K562 (cell line): ENCODE data around the gene MYOZ1. TPM values are rescaled to one million over a fixed set of nuclear protein-coding genes. Genes with fewer than 3 reads are reported as not detected.

Experiments used
- ATAC-seq: fragments of 200-7000 bp; cut with Tn5 transposase; 3 replicates; pipeline ENCODE4 v1.9.1; 2020; ENCODE audit warnings: moderate library complexity
- BruUV-seq: library from RNA; stranded (reverse); fragments of 400-500 nt; replicated peaks from 2 replicates; lab custom pipeline; 2021; lab: Mats Ljungman, UMichigan
- CTCF ChIA-PET: fragments of 300-600 bp; formaldehyde crosslinking; extraction: SDS; loops from one replicate; lab custom pipeline; 2021; ENCODE audit warnings: low intra/inter-chr PET ratio; lab: Yijun Ruan, JAX
- POLR2A ChIA-PET: fragments of 300-600, 350-650 bp; sonication (Branson Sonifier 250); formaldehyde crosslinking; extraction: SDS; loops from one replicate; lab custom pipeline; 2021; ENCODE audit warnings: antibody characterized with exemption, inconsistent platforms; lab: Yijun Ruan, JAX
- DNase-seq, 4 experiments: peaks; one replicate each; pipeline versions ENCODE4 v3.0.0 to v3.0.0-alpha.2; 2011 to 2018; ENCODE audit warnings: low spot score in 3 of 4, mixed read lengths in 3 of 4; ENCODE audit errors: extremely low read depth in 1 of 4
- FAIRE-seq: peaks from 2 replicates; lab custom pipeline; 2011; peaks lifted over from hg19 to GRCh38; lab: Jason Lieb, UNC
- H2AFZ ChIP-seq: 2 replicates; pipeline ENCODE4 v1.6.0; 2011; ENCODE audit warnings: low read depth, low read length, control low read depth, inconsistent platforms
- H3K27ac ChIP-seq: fragments of 200-600 bp; 3 replicates; pipeline ENCODE4 v1.8.0; 2011; ENCODE audit warnings: low read depth, mild to moderate bottlenecking, control low read depth, inconsistent platforms, low read length, moderate library complexity, mixed read lengths; ENCODE audit errors: extremely low read depth
- H3K27me3 ChIP-seq, 2 experiments: fragments of 300-600 bp in 1 of 2; 2 replicates in 1 of 2; 3 replicates in 1 of 2; pipeline versions ENCODE4 v1.6.0 to v1.8.0; 2011; ENCODE audit warnings: inconsistent platforms in 2 of 2, low read length in 2 of 2, mild to moderate bottlenecking in 1 of 2, mixed read lengths in 1 of 2, moderate library complexity in 1 of 2; ENCODE audit not compliant: control insufficient read depth in 2 of 2, insufficient read depth in 2 of 2
- H3K36me3 ChIP-seq: fragments of 300-600 bp; 3 replicates; pipeline ENCODE4 v1.8.0; 2011; ENCODE audit warnings: mild to moderate bottlenecking, low read length, inconsistent platforms; ENCODE audit not compliant: control insufficient read depth, insufficient read depth
- H3K4me1 ChIP-seq, 2 experiments: fragments of 200-600 bp in 1 of 2; replicated peaks in 1 of 2; 2 replicates in 1 of 2; 3 replicates in 1 of 2; pipeline versions ENCODE4 v1.5.1 to v1.8.0; 2011; ENCODE audit warnings: inconsistent platforms in 2 of 2, low read length in 2 of 2, mild to moderate bottlenecking in 1 of 2, mixed read lengths in 1 of 2, moderate library complexity in 1 of 2; ENCODE audit not compliant: control insufficient read depth in 2 of 2, insufficient read depth in 2 of 2
- H3K4me2 ChIP-seq: 2 replicates; pipeline ENCODE4 v1.6.1; 2011; ENCODE audit warnings: low read length, control low read depth, inconsistent platforms, mixed read lengths; ENCODE audit not compliant: insufficient read depth
- H3K4me3 ChIP-seq: fragments of 200-600 bp; sonication (generic), shearing (Covaris generic); 2 replicates; pipeline ENCODE4 v1.5.1; 2016; ENCODE audit warnings: control low read depth, inconsistent platforms
- H3K79me2 ChIP-seq: fragments of 200-600 bp; 3 replicates; pipeline ENCODE4 v1.8.0; 2011; ENCODE audit warnings: low read length, inconsistent platforms; ENCODE audit not compliant: control insufficient read depth, insufficient read depth
- H3K9ac ChIP-seq, 2 experiments: 2 replicates each; pipeline versions ENCODE4 v1.6.0 to v1.6.1; 2011; ENCODE audit warnings: low read depth in 2 of 2, low read length in 2 of 2, control low read depth in 1 of 2, inconsistent platforms in 1 of 2, mild to moderate bottlenecking in 1 of 2, mixed read lengths in 1 of 2; ENCODE audit not compliant: insufficient read depth in 1 of 2
- H3K9me1 ChIP-seq: one replicate; pipeline ENCODE4 v1.6.0; 2011; ENCODE audit warnings: inconsistent platforms, mild to moderate bottlenecking, low read length, moderate library complexity; ENCODE audit not compliant: control insufficient read depth, insufficient read depth
- H3K9me3 ChIP-seq: replicated peaks from 2 replicates; pipeline ENCODE4 v1.5.1; 2011; ENCODE audit warnings: low read depth, low read length, inconsistent platforms; ENCODE audit not compliant: control insufficient read depth, insufficient read depth
- H4K20me1 ChIP-seq: replicated peaks from 2 replicates; pipeline ENCODE4 v1.6.1; 2011; ENCODE audit warnings: low read length, inconsistent platforms, mixed read lengths; ENCODE audit not compliant: control insufficient read depth, insufficient read depth
- CEBPG ChIP-seq, 3 experiments: fragments of 200-800 bp in 1 of 3; sonication (Bioruptor generic) in 1 of 3; sonication (generic) in 1 of 3; formaldehyde crosslinking in 1 of 3; IDR thresholded peaks in 2 of 3; conservative IDR thresholded peaks in 1 of 3; 2 replicates each; pipeline versions ENCODE4 v1.6.1 to v1.8.0; 2016 to 2022; ENCODE audit warnings: missing compliant biosample characterization in 2 of 3, missing genetic modification characterization in 2 of 3, mild to moderate bottlenecking in 1 of 3, missing genetic modification reagents in 1 of 3
- KDM4B ChIP-seq, 2 experiments: fragments of 450-650 bp in 1 of 2; sonication (generic) in 1 of 2; IDR thresholded peaks; 2 replicates each; pipeline ENCODE4 v1.6.1; 2016 to 2017; ENCODE audit warnings: borderline replicate concordance in 2 of 2, antibody characterized with exemption in 1 of 2, low read depth in 1 of 2, mild to moderate bottlenecking in 1 of 2
- ZBTB7A ChIP-seq: IDR thresholded peaks from 2 replicates; pipeline ENCODE4 v1.6.1; 2011; ENCODE audit warnings: low read depth, mild to moderate bottlenecking, low read length, moderate library complexity, borderline replicate concordance; ENCODE audit not compliant: control insufficient read depth
- ZNF431 ChIP-seq: sonication (generic); formaldehyde crosslinking; IDR thresholded peaks from 2 replicates; pipeline ENCODE4 v1.8.0; 2022; ENCODE audit warnings: mild to moderate bottlenecking, missing genetic modification reagents
- ZNF764 ChIP-seq: fragments of 250-450 bp; sonication (Bioruptor Pico); IDR thresholded peaks from 2 replicates; pipeline ENCODE4 v1.4.0; 2020; ENCODE audit warnings: low read depth, mild to moderate bottlenecking, moderate library complexity
- ZNF77 ChIP-seq: fragments of 250-450 bp; sonication (Bioruptor Pico); IDR thresholded peaks from 2 replicates; pipeline ENCODE4 v1.5.0; 2020
- WGBS: fragments of 100-300 bp; shearing (Covaris generic); methylation state at CpG from one replicate; pipeline ENCODE4 v1.1.6; 2016; ENCODE audit warnings: low coverage, mixed read lengths; ENCODE audit not compliant: insufficient coverage; ENCODE audit errors: missing lambda C conversion rate; 5-methylcytosine and 5-hydroxymethylcytosine counted together
- in situ Hi-C: fragments of 300-500 bp; cut with MboI; formaldehyde crosslinking; loops from 4 replicates; pipeline ENCODE4 v1.15.0; 2018; ENCODE audit warnings: inconsistent platforms, mixed read lengths
- intact Hi-C: fragments of 100-400 bp; cut with micrococcal nuclease; formaldehyde crosslinking; loops from 2 replicates; pipeline ENCODE4 v1.14.2; 2022
- polyA plus RNA-seq, 8 experiments: library from polyadenylated mRNA; depleted of rRNA in 4 of 8; stranded (reverse) in 5 of 8; unstranded in 3 of 8; fragments of >200 nt; fragmentation: Nextera tagmentation in 2 of 8; fragmentation: Illumina TruSeq in 1 of 8; extraction: Ambion mirVana in 2 of 8; extraction: Trizol in 1 of 8; gene quantifications; 2 replicates each; pipeline versions ENCODE4 v1.2.1 to v1.2.3, GENCODE V29; 2011 to 2014; ENCODE audit warnings: inconsistent platforms in 1 of 8, missing spikeins in 1 of 8
- total RNA-seq, 7 experiments: library from RNA; depleted of rRNA in 6 of 7; stranded (reverse); fragments of >200 nt in 6 of 7; fragmentation: Illumina TruSeq in 2 of 7; extraction: Trizol in 2 of 7; gene quantifications; 2 replicates each; pipeline versions ENCODE4 v1.2.1 to v1.2.3, GENCODE V29; 2011 to 2021; ENCODE audit warnings: low replicate concordance in 1 of 7
- TF ChIP-seq, protein P1 (sequence below), 2 experiments: fragments of 450-650 bp in 1 of 2; sonication (generic) in 1 of 2; formaldehyde crosslinking in 1 of 2; IDR thresholded peaks in 1 of 2; conservative IDR thresholded peaks in 1 of 2; 2 replicates each; pipeline versions ENCODE4 v1.6.1 to v1.8.1; 2016 to 2023; ENCODE audit warnings: mild to moderate bottlenecking in 2 of 2, moderate library complexity in 2 of 2, inconsistent platforms in 1 of 2, missing genetic modification reagents in 1 of 2

The MYOZ1 gene
- total and polyA plus RNA-seq, 9 of the 15 experiments (the other 6 are each of a cell fraction or from before 2014, with no cell fraction given) = 0.03 to 0.18 (median 0.07) TPM; not detected in 5

DNA sequence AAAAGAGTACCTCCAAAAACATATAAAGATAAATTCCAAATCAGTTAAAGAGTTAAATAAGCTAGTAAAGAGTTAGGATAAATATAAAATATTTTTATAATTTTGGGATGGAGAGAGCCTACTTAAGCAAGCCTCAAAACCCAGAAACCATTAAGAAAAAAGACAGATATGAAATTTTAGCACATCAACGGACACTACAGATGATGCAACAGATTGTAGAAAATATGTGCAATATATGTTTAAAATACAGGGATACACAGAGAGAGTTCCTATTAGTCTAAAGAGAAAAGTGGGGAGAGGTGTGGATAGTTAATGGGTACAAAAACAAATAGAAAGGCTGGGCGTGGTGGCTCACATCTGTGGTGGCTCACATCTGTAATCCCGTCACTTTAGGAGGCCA lies 26.6 kb downstream of the MYOZ1 start:
- in situ Hi-C loops = no loop called here
- no peak overlapping the region for H2AFZ ChIP-seq
- H3K27ac ChIP-seq = no peak overlapping the region
- 59% methylated on average over 3 of the region's 3 CpGs for WGBS
- intact Hi-C loops = no loop called here
- no peaks in the 10 kb centered on the region for H3K27me3 ChIP-seq
- H3K4me3 ChIP-seq = no peak overlapping the region
- TF ChIP-seq ZNF764 (CRISPR knock-in tag) (no peak), KDM4B (IDR thresholded peaks at IDR 0.05; ENCODE audit: borderline replicate concordance in 2 of 2, low read depth in 1 of 2) (no peak), ZBTB7A (no peak), CEBPG (CRISPR knock-in tag; IDR thresholded peaks at IDR 0.05) (no peak), CEBPG (tag; conservative IDR thresholded peaks at IDR 0.05 in 1 of 2, IDR thresholded peaks at IDR 0.05 in 1 of 2) (peak; percentile 39 to 68; a peak in 3 of 4 replicates), ZNF431 (CRISPR knock-in tag) (no peak), ZNF77 (CRISPR knock-in tag) (no peak)
- TF ChIP-seq, protein P1, sequence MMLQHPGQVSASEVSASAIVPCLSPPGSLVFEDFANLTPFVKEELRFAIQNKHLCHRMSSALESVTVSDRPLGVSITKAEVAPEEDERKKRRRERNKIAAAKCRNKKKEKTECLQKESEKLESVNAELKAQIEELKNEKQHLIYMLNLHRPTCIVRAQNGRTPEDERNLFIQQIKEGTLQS (IDR thresholded peaks at IDR 0.05) = peak; percentile 69
- TF ChIP-seq, protein P1 (CRISPR knock-in tag; conservative IDR thresholded peaks at IDR 0.05) = no peak
- ChIA-PET CTCF (no interaction called here), POLR2A (interaction anchor here (1.3 kb wide), 1 partner anchor 11 kb away, joined by 3 read pairs; no protein-coding TSS in a partner anchor)
- FAIRE-seq = no peak
- no peaks in the 10 kb centered on the region for H3K36me3 ChIP-seq
- no peaks in the 10 kb centered on the region for H3K9me1 ChIP-seq
- H3K9ac ChIP-seq = no peak overlapping the region
- no peaks in the 10 kb centered on the region for H4K20me1 ChIP-seq
- no peaks in the 10 kb centered on the region for H3K9me3 ChIP-seq
- no peak for DNase-seq
- no TSS peak for BruUV-seq
- no peaks in the 10 kb centered on the region; a peak in 1 of 5 replicates for H3K4me1 ChIP-seq
- H3K4me2 ChIP-seq = no peak overlapping the region
- no peaks in the 10 kb centered on the region for H3K79me2 ChIP-seq
- ATAC-seq = no peak; the same call in 2 of the 3 replicates
